Central memory CD4-positive, alpha-beta T cell (primary cell): ENCODE results near the gene WDR73.

ENCODE experiments used
- DNase-seq: peaks from one replicate; pipeline ENCODE4 v3.0.0; 2022

The WDR73 gene

GRCh38 chr15:84609818-84610525, 44.1 kb downstream of the WDR73 start:
- DNase-seq, result no peak

GRCh38 chr15:84608707-84609284, 45.3 kb downstream of the WDR73 start:
- DNase-seq, result no peak

- DNase-seq, result no peak
Measured at GRCh38 chr15:84606653-84607120, 47.4 kb downstream of the WDR73 start.

GRCh38 chr15:84605554-84605882, 48.6 kb downstream of the WDR73 start:
- no peak for DNase-seq

GRCh38 chr15:84604826-84605553, 49.1 kb downstream of the WDR73 start:
- DNase-seq, result no peak

GRCh38 chr15:84603630-84604379, 50.3 kb downstream of the WDR73 start:
- DNase-seq, result no peak

- no peak for DNase-seq
Measured at GRCh38 chr15:84601555-84601838, 52.6 kb downstream of the WDR73 start.

- DNase-seq, result peak; percentile 91
Measured at GRCh38 chr15:84600687-84601554, 53.2 kb downstream of the WDR73 start, which contains the start of gene ZSCAN2. ZSCAN2 (plus strand) TSS chr15:84601009; CDS start chr15:84603928, 2,919 bp downstream.

GRCh38 chr15:84600331-84600686, 53.8 kb downstream of the WDR73 start:
- peak; percentile 54 for DNase-seq

- no peak for DNase-seq
Measured at GRCh38 chr15:84599906-84600305, 54.2 kb downstream of the WDR73 start.

GRCh38 chr15:84598993-84599392, 55.1 kb downstream of the WDR73 start:
- no peak for DNase-seq

GRCh38 chr15:84598250-84598649, 55.8 kb downstream of the WDR73 start:
- peak; percentile 72 for DNase-seq

- no peak for DNase-seq
Measured at GRCh38 chr15:84597296-84597695, 56.8 kb downstream of the WDR73 start.

GRCh38 chr15:84595660-84596059, 58.4 kb downstream of the WDR73 start:
- no peak for DNase-seq

GRCh38 chr15:84594617-84595290, 59.3 kb downstream of the WDR73 start:
- no peak for DNase-seq

GRCh38 chr15:84591815-84592214, 62.3 kb downstream of the WDR73 start:
- DNase-seq, result no peak

- DNase-seq, result no peak
Measured at GRCh38 chr15:84590406-84590805, 63.7 kb downstream of the WDR73 start.
